ENCODE data around the gene TXNDC11.

GRCh38 chr16:11675561-11676511, 66.8 kb downstream of the TXNDC11 start:
- no peak for TF ChIP-seq CTCF (optimal IDR thresholded peaks at IDR 0.05 in 1 of 3, IDR thresholded peaks at IDR 0.05 in 1 of 3, conservative IDR thresholded peaks at IDR 0.05 in 1 of 3; ENCODE audit: extremely low read depth in 1 of 3, insufficient read depth in 2 of 3, low read length in 3 of 3)
- no peak for TF ChIP-seq EZH2 (IDR thresholded peaks at IDR 0.05; ENCODE audit: low read length)
